OCI-LY3 (cell line): ENCODE measurements around the gene SNTB2.

Experiments
- EZH2phosphoT487 ChIP-seq: fragments of 200-600 bp; shearing (Covaris generic); IDR thresholded peaks from 2 replicates; pipeline ENCODE4 v1.6.1; 2018; ENCODE audit warnings: antibody characterized with exemption, mixed run types, low read depth
- TF ChIP-seq, protein P1 (sequence below): fragments of 200-600, 300-600 bp; sonication (generic); IDR thresholded peaks from 2 replicates; pipeline ENCODE4 v1.5.1; 2014; ENCODE audit warnings: antibody characterized with exemption, low read length, low read depth

- TF ChIP-seq, protein P1, sequence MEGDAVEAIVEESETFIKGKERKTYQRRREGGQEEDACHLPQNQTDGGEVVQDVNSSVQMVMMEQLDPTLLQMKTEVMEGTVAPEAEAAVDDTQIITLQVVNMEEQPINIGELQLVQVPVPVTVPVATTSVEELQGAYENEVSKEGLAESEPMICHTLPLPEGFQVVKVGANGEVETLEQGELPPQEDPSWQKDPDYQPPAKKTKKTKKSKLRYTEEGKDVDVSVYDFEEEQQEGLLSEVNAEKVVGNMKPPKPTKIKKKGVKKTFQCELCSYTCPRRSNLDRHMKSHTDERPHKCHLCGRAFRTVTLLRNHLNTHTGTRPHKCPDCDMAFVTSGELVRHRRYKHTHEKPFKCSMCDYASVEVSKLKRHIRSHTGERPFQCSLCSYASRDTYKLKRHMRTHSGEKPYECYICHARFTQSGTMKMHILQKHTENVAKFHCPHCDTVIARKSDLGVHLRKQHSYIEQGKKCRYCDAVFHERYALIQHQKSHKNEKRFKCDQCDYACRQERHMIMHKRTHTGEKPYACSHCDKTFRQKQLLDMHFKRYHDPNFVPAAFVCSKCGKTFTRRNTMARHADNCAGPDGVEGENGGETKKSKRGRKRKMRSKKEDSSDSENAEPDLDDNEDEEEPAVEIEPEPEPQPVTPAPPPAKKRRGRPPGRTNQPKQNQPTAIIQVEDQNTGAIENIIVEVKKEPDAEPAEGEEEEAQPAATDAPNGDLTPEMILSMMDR: no peak
- no peak for TF ChIP-seq EZH2phosphoT487
Observed at GRCh38 chr16:69302301-69302700, 115.3 kb downstream of the SNTB2 start.
